Suppressor macrophage (primary cell): ENCODE measurements around the gene ZSWIM3.
"Not testable (repeated sequence)": the region's sequence is repeated elsewhere in the genome, so short reads cannot be mapped to it uniquely, and the experiment has no call there.

Experiments used
- DNase-seq, 4 experiments: peaks; one replicate each; pipeline ENCODE4 v3.0.0-alpha.2; 2020 to 2022
- total RNA-seq, 17 experiments: gene quantifications; one replicate each; lab custom pipeline; 2026; ENCODE audit warnings: mixed read lengths in 6 of 17, inconsistent platforms in 3 of 17; lab: John Stamatoyannopoulos, UW

The ZSWIM3 gene
- total RNA-seq: 0.78 to 7.6 (median 4.7) reads per million in 17 experiments

DNA sequence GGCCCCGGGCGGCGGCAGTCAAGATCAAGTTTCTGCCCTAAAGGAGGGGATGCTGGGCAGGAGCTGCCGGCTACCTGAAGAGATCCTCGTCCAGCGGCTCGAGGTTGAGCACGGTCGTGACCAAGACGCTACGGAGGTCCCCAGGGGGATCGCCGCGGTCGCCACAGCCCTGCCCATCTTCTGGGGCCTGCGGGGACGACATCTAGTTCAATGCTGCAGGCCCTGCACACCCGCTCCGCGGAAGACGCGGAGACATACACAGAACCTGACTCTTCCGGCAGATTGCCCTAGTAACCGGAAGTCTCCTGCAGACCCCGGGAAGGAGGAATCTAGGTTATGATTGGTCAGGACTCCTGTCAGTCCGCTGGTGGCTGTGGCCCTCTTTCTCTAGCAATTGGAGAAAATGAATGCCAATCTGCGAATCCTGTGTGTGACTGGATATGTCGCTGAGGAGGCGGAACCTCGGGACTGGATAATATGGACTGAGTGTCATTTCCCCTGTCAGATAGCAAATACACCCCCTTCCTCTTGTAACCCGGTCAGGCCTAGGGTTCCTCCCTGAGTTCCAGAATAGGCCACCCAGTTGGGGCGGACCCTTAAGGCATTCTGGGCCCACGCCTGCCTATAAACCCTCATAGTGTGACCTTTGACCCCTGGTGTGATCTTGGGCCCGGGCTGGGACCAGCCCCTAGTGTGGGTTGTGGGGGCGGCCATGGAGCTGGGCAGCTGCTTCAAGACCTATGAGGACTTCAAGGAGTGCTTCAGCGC lies at the start of gene ZSWIM3, which contains the start of gene ACOT8:
TSS of gene ZSWIM3 (plus strand) at position 501 of the 768 bp plus-strand sequence. CDS start at position 713, 212 bp downstream.
TSS of gene ACOT8 (minus strand) at position 279 of the 768 bp plus-strand sequence. CDS start at position 202, 77 bp downstream.
- peak; percentile 98 to 100 (median 100) for DNase-seq

DNA sequence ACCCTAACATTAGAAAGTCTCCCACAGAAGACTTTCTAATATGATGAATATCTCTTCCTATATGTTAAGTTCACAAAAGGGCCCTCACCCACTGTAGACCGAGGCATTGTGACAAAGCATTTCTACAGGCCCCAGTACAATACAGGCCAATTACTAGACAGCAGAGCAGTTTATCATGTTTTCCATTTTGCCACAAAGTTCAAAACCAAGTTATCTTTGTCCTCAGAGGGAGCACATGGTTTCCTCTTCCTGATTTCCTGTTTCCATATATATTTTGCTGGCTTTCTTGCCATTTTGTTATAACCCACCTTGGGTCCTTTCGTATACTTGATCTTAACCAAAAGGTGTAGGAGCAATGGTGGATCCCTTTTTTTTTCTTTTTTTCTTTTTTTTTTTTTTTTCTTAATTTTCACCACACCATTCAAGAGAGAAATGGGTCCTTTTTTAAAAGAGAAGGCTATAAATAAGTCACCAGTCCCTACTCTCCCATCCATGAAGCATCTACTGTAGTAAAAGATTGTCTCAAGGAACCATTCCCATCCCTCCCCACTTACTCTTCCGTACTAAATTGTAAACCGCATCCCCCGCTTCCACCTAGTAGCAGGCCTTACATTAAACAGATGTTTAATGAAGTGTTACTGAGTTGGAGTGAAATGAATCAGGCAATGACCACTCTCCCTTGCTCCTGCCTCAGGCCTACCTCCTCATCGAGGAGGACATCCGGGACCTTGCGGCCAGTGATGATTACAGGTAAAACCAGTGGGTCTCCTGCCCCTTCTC lies 47.0 kb upstream of the ZSWIM3 start:
- DNase-seq: no peak

DNA sequence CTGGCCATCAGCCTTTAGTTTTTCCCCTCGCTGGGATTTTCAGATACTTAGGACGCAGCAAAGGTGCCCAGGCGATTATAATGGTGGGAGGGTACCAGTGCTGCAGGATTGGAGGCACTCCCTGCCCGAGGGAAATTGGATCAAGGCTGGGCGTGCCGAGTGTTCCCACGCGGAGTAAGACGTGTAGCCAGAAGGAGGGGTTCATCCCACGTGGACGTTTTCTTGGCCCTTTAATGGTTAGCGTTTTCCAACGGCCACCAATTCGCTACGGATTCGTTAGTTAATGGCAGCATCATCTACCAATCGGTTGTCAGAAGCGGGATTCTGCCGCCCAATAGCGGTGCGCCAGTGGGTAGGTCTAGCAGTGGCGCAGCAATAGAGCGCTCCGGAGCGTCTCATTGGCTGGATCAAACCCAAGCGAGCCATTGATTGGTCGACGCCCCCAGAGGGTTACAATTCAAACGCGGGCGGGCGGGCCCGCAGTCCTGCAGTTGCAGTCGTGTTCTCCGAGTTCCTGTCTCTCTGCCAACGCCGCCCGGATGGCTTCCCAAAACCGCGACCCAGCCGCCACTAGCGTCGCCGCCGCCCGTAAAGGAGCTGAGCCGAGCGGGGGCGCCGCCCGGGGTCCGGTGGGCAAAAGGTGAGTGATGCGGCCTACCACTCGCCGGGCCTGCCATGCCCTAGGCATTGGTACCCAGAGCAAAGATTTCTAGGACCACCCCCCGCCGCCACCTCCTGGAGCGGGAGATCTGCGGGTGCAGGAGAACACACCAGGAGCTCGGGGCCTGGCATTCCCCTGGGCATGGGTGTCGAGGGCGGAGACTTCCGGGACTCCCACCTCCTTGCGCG lies 45.0 kb upstream of the ZSWIM3 start, which contains the start of gene UBE2C:
TSS of gene UBE2C (plus strand) at position 488 of the 849 bp plus-strand sequence. CDS start at position 540, 52 bp downstream.
- peak; percentile 96 to 98 (median 97) for DNase-seq

DNA sequence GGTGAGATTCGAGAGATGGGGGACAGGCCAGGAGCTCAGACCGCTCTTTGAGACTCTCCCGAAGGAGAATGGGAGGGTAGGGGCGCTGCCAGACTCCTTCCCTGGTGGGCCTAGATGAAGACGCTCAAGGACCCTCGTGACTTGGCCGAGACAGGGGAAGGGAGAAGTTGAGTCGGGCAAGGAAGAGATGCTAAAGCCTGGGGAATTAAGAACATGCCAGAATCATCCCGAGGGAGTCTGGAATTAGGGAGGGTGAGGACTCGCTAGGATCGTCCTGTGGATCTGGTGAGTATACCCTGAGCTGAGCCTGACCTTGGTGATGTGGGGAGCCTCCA lies 44.4 kb upstream of the ZSWIM3 start:
- peak in 1 of 4 experiments; percentile 16 for DNase-seq

DNA sequence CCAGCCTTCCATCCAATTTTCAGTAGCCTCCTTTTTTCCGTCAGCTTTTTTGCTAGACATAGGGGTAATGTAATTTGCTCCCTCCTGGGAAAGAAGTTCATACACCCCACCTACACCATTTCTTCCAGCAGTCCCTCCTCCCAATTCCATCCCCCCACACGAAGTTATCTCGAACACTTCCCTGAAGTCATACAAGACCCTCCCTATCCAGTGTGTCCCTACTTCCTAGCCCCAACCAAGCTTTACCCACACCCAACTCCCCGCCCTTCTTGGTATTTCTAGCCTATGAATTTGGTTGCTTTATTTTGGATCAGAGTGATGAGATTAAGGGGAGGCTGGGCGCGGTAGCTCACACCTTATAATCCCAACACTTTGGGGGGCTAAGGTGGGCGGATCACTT lies 43.9 kb upstream of the ZSWIM3 start:
- DNase-seq: no peak

DNA sequence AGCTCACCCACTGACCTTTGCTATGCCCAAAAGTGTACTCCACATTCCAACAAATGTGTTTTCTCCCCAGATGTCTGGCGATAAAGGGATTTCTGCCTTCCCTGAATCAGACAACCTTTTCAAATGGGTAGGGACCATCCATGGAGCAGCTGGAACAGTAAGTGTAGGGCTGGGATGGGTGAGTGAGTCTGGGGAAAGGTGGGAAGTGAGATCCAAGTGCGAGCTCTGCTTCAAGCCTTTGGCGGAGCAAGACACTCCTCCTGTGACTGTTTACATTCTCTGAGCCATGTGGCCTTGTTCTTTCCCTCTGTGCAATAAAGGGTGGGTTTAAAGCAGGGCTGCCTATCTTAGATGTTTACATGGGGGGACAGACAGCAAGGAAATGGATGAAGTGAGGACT lies 43.1 kb upstream of the ZSWIM3 start:
- DNase-seq: no peak

DNA sequence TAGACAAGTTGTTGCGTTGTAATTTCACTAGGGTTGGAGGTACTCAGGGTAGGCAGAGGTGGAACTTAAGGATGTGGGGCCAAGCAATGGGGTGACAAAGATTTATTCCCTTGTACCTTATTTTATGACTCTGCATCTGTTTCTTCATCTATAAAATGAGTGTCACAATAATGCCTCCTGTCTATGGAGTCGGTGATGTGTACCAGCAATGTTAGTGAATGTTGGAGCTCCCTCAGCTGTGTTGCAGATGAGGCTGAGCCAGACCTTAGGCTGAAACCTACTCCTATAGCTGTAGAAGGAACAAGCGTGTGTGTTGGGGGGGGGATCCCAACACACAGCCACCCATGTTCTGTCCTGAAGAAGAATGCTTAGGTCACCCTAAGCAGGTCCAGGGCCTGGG lies 40.5 kb upstream of the ZSWIM3 start:
- no peak for DNase-seq

DNA sequence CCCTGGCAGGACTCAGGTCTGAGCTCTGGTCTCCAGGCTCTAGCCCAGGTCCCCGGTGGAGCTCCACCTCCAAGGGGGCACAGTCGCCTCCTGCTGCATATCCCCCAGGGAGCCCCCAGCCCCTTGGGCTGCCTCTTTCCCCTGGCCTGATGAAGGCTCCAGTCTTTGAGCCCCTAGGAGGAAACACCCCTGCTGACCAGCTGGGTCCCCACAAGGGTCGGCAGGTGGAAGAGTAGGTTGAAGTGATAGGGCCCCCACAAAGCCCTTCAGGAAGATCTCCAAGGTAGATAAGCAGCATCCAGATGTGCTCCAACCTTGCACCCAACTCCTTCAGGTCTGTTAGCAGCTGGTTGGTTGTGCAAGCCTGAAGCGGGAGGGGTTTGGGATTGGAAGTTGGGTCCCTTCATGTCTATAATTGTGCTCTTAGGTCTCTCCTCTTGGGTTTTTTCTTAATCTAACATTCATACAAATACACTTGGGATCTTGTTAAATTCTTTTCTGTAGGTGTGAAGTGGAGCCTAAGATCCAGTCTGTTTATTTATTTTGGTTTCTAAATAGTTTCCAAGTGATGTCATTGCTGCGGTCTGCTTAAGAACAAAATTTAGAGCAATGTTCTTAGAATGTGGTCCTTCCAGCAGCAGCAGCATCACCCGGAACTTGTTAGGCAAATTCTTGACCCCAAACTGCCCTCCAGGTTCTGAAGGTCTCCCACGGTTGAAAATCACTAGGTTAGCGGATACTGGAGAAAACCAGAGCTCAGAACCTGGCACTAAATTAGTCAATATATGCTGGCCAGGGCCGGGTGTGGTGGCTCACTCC lies 39.8 kb upstream of the ZSWIM3 start:
- DNase-seq: no peak

DNA sequence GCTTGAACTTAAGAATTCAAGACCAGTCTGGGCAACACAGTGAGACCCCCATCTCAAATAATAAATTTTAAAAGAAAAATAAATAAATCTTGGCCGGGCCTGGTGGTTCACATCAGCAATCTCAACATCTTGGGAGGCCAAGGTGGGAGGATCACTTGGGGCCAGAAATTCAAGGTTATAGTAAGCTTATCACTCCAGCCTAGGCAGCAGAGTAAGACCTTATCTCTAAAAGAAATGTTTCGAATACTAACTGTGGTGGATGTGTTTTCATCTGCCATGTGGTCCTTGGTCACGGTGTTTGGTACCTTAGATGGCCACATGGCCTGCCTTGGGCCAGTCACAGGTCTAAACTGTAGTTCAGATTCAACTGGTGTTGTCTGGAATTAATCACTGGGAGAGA lies 39.2 kb upstream of the ZSWIM3 start:
- no peak for DNase-seq

DNA sequence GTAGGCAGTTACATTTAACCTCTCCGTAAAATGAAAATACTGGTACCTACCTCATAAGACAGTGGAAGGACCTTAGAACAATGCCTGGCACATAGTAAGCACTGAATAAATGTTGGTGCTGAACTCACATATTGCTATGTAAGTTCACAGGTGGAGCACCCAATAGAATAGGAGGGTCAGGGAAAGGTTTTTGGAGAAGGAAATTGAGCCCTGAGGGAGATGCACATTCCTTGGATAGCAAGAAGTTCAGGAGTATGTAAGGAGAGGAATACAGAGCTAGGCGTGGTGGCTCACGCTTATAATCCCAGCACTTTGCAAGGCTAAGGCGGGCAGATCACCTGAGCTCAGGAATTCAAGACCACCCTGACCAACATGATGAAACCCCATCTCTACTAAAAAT lies 37.9 kb upstream of the ZSWIM3 start:
- no peak for DNase-seq

DNA sequence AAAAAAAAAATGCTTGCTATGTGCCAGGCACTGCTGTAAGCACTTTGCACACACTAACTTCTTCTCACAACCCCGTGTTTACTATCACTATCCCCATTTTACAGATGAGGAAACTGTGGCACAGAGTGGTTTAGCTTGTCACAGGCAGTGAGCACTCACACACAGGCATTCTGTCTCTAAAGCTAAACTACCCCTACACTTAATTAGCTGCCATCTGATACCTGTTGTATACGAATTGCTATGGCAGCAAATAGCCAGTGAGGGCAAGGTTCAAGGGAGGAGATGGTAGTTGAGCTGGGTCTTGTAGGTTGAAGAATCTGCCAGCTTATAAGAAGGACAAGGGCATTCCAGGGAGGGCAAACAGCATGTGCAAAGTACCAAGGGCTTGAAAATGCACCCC lies 35.5 kb upstream of the ZSWIM3 start:
- no peak for DNase-seq

DNA sequence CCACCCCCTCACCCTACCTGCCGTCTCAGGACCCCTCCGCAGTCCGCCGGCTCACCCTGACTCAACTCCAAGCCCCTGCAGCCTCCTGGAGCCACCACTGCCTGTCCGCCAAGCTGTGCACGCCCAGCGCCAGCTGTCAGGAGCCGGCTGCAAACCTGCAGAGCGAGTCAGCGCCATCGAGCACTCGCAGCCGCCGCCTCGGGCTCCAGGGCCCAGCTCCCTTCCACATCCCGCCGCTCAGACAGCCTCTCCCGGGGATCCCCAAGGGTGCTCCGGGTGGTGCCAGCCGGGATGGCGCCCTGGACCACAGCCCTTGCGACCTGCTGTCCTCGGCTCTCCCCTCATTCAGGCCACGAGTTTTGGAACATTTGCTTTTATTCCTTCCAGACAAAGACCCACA lies 34.6 kb upstream of the ZSWIM3 start:
- DNase-seq: peak in 1 of 4 experiments; percentile 34

DNA sequence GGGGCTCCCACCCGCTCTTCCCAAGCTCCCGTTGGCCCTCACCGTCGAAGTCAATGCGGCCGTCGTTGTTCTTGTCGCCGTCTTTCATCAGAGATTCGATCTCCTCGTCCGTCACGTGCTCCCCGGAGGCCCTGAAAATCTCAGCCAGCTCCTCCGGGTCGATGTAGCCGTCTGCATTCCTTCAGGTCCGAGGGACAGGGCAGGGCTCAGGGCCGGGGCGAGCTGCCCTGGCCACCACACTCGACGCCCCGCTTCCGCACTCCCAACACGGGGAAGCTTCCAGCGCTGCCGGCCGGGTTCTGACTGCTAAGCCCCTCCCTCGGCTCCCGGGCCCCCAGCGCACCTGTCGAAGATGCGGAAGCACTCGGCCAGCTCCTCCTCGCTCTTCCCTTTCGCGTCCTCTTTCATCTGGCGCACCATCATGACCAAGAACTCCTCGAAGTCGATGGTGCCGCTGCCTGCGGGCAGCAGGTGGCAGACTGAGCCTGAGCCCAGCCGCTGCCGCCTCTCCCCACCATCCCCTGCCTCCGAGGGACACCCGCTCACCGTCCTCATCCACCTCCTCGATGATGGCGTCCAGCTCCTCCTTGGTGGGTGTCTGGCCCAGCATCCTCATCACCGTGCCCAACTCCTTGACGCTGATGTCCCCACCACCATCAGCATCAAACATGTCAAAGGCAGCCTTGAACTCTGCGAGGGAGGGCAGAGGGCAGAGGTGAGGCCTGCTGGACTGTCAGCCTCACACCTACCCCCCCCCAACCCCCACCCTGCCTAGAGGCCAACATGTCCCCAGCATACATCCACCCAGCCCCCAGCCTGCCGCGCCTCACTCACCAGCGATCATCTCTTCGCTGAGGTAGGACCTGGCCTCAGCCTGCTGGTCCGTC lies 33.2 kb upstream of the ZSWIM3 start:
- peak in 3 of 4 experiments; percentile 42 to 70 (median 56) for DNase-seq

DNA sequence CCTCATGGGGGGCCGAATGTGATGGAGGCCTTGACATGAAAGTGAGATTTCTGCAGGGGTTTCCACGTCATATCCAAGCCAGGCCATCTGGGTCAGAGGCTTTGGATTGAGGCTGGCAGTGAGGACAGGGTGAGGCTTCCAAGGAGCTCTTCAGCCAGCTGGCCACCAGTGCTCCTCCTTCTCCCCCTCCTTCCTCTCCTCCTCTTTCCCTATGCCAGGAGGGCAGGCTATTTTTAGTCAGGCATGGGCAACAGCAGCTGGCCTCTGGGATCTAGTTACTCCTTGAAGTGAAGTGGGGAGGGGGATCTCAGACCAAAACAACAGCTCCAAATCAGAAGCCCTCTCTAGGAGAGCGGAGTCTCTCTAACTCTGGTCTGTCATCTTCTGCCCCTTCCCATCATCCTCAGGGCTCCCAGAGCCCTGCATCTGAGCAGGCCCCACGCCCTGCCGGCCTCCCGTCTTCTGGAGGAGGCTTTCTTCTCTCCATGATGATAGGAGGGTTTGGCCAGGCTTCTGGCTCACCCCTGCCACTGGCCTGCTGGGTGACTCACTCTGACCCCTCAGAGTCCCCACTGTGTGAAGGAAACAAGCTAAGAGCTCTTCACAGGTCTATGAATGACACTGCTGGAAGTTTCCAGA lies 30.9 kb upstream of the ZSWIM3 start:
- DNase-seq: no peak

DNA sequence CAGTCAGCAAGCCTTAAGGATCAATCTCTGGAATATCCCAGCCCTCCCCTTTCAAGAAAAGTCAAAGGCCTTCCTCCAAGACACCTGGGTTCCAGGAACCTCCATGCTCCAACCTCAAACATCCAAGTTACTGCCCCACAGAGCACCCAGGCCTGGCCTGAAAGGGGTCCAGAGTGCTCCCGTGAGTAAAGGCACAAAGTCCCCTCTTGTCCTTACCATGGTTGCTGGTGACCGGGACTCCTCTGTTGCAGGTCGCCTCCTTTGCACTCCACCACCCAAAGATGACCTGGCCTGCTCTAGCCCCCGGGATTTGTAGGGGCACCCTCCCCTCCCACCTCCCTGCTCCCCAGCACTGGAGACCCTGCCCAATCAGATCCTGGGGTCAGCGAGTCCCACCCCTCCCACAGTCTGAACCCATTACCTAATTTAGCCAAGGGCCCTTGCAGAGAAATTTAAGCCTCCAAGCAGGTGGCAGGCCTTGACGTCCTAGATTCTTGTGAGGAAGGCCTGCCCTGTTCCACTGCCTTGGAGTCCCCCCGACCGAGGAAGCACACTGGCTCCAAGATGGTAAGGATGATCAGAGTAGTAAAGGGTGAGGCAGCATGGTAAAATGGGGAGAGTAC lies 30.3 kb upstream of the ZSWIM3 start, which contains the start of gene TNNC2:
TSS of gene TNNC2 (minus strand) at position 283 of the 623 bp plus-strand sequence. CDS start at position 219, 64 bp downstream.
- DNase-seq: no peak

DNA sequence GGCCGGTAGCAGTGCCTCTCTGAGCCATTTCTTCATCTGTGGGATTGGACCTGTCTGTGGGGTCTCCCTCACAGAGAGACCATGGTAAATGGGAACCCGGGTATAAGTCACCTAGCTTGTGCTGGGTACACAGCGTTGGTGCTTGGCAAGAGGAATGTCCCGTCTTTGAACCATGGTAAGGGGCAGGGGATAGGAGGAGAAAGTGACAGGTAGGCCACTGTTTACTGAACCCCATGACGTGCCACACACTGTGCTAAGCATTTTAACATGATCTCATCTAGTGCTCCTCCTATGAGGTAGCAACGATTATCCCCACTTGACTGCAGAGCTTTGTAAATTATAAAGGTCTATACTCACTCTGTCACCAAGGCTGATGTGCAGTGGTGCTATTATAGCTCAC lies 29.7 kb upstream of the ZSWIM3 start:
- no peak for DNase-seq

DNA sequence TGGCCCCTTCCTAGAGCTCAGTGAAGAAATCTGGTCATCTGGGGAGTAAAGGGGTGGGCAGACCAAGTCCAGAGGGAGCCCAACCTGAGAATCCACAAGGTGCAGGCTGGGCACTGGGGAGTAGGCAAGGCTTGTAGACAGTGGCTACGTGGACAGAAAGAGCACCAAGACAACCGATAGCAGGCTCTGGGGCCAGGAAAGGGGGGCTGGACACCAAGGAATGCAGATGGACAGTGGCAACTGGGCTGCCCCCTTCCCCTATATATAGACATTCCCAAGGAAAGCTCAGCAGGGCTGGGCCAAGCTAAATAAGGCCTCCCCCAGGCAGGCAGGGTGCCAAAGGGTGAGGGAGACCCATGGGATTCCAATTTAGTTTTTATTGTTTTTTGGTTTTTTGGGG lies 28.8 kb upstream of the ZSWIM3 start:
- DNase-seq: no peak

DNA sequence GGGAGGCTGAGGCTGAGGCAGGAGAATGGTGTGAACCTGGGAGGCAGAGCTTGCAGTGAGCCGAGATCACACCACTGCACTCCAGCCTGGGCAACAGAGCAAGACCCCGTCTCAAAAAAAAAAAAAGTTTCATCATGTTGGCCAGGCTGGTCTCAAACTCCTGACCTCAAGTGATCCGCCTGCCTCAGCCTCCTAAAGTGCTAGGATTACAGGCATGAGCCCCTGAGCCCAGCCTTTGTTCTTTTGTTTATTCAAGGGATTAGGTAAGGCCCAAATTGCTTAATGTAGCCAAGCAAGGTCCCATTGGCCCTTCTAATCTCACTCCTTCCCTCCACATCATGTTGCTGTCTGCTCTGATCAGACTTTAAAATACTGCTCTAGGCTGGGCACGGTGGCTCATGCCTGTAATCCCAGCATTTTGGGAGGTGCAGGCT lies 27.7 kb upstream of the ZSWIM3 start:
- DNase-seq: not testable (repeated sequence)

DNA sequence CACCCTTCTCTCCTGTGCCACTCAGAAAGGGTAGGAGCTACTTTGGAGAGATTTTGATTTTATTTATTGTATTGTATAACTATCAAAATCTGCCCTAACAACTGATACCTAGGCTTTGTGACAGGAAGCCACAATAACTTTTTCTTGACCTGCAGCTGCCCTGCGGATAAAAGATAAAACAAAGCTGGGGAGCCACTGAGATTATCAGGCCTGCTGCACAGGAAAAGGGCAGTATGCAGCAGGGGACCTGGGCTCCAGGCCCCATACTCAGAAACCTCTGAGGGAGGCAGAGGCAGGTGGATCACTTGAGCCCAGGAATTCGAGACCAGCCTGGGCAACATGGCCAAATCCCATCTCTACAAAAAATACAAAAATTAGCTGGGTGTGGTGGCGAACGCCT lies 24.8 kb upstream of the ZSWIM3 start:
- DNase-seq: no peak
